Type B pancreatic cell (in vitro differentiated cells): Measurements from ENCODE around the gene RNU11. TPM values are rescaled to one million over a fixed set of nuclear protein-coding genes. Genes with fewer than 3 reads are reported as not detected.
"Not testable (repeated sequence)": the region's sequence is repeated elsewhere in the genome, so short reads cannot be mapped to it uniquely, and the experiment has no call there.

ENCODE experiments used
- DNase-seq: peaks from one replicate; pipeline ENCODE4 v3.0.0; 2021; ENCODE audit warnings: mixed read lengths; ENCODE audit not compliant: unreplicated experiment; ENCODE audit errors: extremely low spot score
- H3K27ac Mint-ChIP-seq: 2 replicates; pipeline ENCODE4 v1.8.0; 2021; ENCODE audit warnings: mild to moderate bottlenecking, mixed read lengths
- H3K27me3 Mint-ChIP-seq: 2 replicates; pipeline ENCODE4 v1.8.0; 2021; ENCODE audit warnings: mixed read lengths
- H3K36me3 Mint-ChIP-seq: 2 replicates; pipeline ENCODE4 v1.8.0; 2021; ENCODE audit warnings: mixed read lengths
- H3K4me1 Mint-ChIP-seq: one replicate; pipeline ENCODE4 v1.8.0; 2021; ENCODE audit warnings: mixed read lengths; ENCODE audit not compliant: unreplicated experiment
- H3K4me3 Mint-ChIP-seq: 2 replicates; pipeline ENCODE4 v1.8.0; 2021; ENCODE audit warnings: mild to moderate bottlenecking, mixed read lengths
- H3K9me3 Mint-ChIP-seq: 2 replicates; pipeline ENCODE4 v1.8.0; 2021; ENCODE audit warnings: mixed read lengths
- total RNA-seq: library from RNA; stranded (reverse); gene quantifications from 2 replicates; pipeline ENCODE4 v1.2.1, GENCODE V29; 2021; ENCODE audit warnings: low replicate concordance
- TF ChIP-seq, protein P1 (sequence below): fragments of 200-600 bp; sonication (generic); conservative IDR thresholded peaks from 2 replicates; pipeline ENCODE4 v1.5.0; 2021; ENCODE audit warnings: antibody characterized with exemption, mild to moderate bottlenecking

The RNU11 gene
- total RNA-seq, 1 donor from 2014 or later, result not detected

GRCh38 chr1:28642056-28642846, 6.1 kb upstream of the RNU11 start:
- TF ChIP-seq, protein P1, sequence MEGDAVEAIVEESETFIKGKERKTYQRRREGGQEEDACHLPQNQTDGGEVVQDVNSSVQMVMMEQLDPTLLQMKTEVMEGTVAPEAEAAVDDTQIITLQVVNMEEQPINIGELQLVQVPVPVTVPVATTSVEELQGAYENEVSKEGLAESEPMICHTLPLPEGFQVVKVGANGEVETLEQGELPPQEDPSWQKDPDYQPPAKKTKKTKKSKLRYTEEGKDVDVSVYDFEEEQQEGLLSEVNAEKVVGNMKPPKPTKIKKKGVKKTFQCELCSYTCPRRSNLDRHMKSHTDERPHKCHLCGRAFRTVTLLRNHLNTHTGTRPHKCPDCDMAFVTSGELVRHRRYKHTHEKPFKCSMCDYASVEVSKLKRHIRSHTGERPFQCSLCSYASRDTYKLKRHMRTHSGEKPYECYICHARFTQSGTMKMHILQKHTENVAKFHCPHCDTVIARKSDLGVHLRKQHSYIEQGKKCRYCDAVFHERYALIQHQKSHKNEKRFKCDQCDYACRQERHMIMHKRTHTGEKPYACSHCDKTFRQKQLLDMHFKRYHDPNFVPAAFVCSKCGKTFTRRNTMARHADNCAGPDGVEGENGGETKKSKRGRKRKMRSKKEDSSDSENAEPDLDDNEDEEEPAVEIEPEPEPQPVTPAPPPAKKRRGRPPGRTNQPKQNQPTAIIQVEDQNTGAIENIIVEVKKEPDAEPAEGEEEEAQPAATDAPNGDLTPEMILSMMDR, result no peak
- no peaks in the 10 kb centered on the region for H3K27me3 Mint-ChIP-seq
- H3K4me3 Mint-ChIP-seq, result peak overlapping the region; percentile 100
- H3K4me1 Mint-ChIP-seq, result peaks cover 25% of the 10 kb centered on the region
- peak overlapping the region; percentile 97 for H3K27ac Mint-ChIP-seq
- H3K36me3 Mint-ChIP-seq, result no peaks in the 10 kb centered on the region
- H3K9me3 Mint-ChIP-seq, result no peaks in the 10 kb centered on the region
- no peak for DNase-seq

DNA sequence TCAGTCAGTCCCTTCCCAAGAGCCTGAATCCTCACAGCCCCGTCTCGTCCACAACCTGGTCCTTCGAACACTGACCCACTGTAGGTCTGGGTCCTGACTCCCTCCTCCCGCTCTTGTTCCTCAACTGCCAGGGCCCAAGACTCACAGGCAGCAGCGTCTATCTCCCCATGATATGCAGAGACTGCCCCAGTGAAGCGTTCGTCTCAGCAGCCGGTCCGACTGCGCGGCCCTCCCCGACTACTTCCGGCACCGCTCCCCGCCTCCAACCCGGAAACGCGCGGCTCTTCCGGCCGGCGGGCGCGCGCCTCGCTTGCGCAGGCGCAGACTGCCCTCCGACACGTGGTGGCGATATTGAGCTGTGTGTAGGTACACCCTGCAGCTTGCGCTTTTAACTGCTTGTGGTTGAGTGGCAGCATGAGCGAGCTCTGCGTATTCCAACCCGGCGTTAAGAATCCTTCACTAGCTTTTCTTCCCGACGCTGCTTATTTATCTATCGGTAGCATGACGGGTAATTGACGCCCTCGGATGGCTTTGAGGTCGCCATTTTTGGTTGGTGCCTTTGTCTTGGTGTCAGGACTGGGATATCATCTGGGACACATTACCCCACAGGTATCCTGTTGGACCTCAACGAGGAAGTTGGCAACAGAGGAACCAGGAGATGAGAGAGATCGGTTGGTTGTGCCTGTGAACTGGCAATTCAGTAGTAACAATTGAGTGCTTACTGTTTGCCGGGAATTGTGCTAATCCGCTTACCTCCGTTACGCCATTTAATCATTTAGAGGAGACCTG, 5.4 kb upstream of the RNU11 start, which contains the start of gene TAF12:
Gene TAF12, minus strand, starts transcription at position 221 of the 789 bp plus-strand sequence. CDS start 20,986 bp downstream, outside the sequence.
- TF ChIP-seq, protein P1, result peak; percentile 28
- Mint-ChIP-seq H3K27ac (peak within 1 kb of the TSS; percentile 97), H3K27me3 (no peaks in the 10 kb centered on the region), H3K4me3 (peak within 1 kb of the TSS; percentile 100), H3K4me1 (peaks cover 28% of the 10 kb centered on the region), H3K36me3 (no peaks in the 10 kb centered on the region), H3K9me3 (no peaks in the 10 kb centered on the region)
- peak; percentile 90 for DNase-seq

DNA sequence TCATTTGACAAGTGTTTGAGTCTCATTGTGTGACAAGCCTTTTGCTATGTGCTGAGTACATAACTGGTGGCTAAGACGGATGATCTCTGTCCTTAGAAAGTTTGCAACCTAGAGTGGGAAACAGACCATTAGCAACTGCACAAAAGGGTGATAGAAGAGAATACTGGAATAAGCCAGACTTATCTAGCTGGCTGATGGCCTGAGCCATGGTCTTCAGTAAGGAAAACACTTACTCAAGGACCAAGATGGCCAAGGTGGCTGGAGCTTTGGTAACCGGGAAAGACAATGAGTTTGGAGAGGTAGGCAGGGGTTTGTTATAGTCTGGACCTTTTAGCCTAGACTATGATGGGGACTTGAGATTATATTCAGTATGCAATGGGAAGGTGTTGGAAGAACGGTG, 3.9 kb upstream of the RNU11 start:
- peak overlapping the region; percentile 100 for H3K4me3 Mint-ChIP-seq
- H3K27me3 Mint-ChIP-seq, result peaks cover 4% of the 10 kb centered on the region
- TF ChIP-seq, protein P1, result no peak
- peak overlapping the region; percentile 97 for H3K27ac Mint-ChIP-seq
- peaks cover 34% of the 10 kb centered on the region for H3K4me1 Mint-ChIP-seq
- no peaks in the 10 kb centered on the region for H3K36me3 Mint-ChIP-seq
- no peak for DNase-seq
- no peaks in the 10 kb centered on the region for H3K9me3 Mint-ChIP-seq

GRCh38 chr1:28645406-28645805, 3.0 kb upstream of the RNU11 start:
- peaks cover 29% of the 10 kb centered on the region for H3K4me1 Mint-ChIP-seq
- not testable (repeated sequence) for H3K4me3 Mint-ChIP-seq, H3K27ac Mint-ChIP-seq, H3K36me3 Mint-ChIP-seq, H3K27me3 Mint-ChIP-seq, DNase-seq, H3K9me3 Mint-ChIP-seq

DNA sequence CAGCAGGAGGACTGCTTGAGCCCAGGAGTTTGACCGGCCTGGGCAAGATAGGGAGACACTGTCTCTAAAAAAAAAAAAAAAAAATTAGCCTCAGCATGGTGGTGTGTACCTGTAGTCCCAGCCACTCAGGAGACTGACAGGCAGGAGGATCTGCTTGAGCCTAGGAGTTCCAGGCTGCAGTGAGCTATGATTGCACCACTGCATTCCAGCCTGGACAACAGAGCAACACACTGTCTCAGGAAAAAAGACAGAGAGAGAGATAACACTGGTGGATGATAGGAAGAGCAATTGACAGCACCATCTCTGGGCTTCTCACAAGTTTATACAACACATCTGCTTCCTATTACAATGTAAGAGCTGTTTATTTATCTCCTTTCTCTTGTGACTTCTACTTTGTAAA, 2.4 kb upstream of the RNU11 start:
- Mint-ChIP-seq H3K36me3 (no peaks in the 10 kb centered on the region), H3K4me3 (peak overlapping the region; percentile 39), H3K27ac (peak overlapping the region; percentile 71), H3K9me3 (no peaks in the 10 kb centered on the region), H3K27me3 (peaks cover 4% of the 10 kb centered on the region), H3K4me1 (peaks cover 26% of the 10 kb centered on the region)
- TF ChIP-seq, protein P1, result no peak
- DNase-seq, result no peak

GRCh38 chr1:28648008-28648473, 359 bp upstream of the RNU11 start:
- H3K27me3 Mint-ChIP-seq, result peaks cover 4% of the 10 kb centered on the region
- H3K4me3 Mint-ChIP-seq, result peak overlapping the region; percentile 92
- H3K36me3 Mint-ChIP-seq, result no peaks in the 10 kb centered on the region
- peaks cover 21% of the 10 kb centered on the region for H3K4me1 Mint-ChIP-seq
- no peaks in the 10 kb centered on the region for H3K9me3 Mint-ChIP-seq
- peak overlapping the region; percentile 100 for H3K27ac Mint-ChIP-seq
- TF ChIP-seq, protein P1, result no peak
- peak; percentile 84 for DNase-seq

DNA sequence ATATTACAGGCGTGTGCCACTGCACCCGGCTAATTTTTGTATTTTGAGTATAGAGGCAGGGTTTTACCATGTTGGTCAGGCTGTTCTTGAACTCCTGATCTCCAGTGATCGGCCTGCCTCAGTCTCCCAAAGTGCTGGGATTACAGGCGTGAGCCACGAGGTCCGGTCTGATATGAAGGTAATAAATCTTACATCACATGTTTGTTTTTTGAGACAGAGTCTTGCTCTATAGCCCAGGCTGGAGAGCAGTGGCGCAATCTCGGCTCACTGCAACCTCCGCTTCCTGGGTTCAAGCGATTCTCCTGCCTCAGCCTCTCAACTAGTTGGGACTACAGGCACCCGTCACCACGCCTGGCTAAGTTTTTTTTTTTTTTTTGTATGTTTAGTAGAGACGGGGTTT, 4.7 kb downstream of the RNU11 start:
- not testable (repeated sequence) for H3K27me3 Mint-ChIP-seq, H3K9me3 Mint-ChIP-seq, H3K36me3 Mint-ChIP-seq, H3K27ac Mint-ChIP-seq, H3K4me1 Mint-ChIP-seq, DNase-seq, H3K4me3 Mint-ChIP-seq
